RWPE1 (cell line): Measurements from ENCODE around the gene DVL2.
A peak's percentile ranks its signal among the peaks of the same experiment; 100 is the strongest.

Experiments
- CTCF ChIA-PET: fragments of 350-600 bp; sonication (Branson Sonifier 250); formaldehyde crosslinking; extraction: SDS; loops from one replicate; lab custom pipeline; 2021; lab: Yijun Ruan, JAX
- POLR2A ChIA-PET: fragments of 400-600 bp; formaldehyde crosslinking; extraction: SDS; loops from one replicate; lab custom pipeline; 2020; ENCODE audit warnings: antibody characterized with exemption; ENCODE audit not compliant: low non-redundant PET; lab: Yijun Ruan, JAX
- DNase-seq: peaks from one replicate; pipeline ENCODE4 v3.0.0; 2012; ENCODE audit warnings: low spot score
- H3K27ac ChIP-seq: fragments of 450-650 bp; 2 replicates; pipeline ENCODE4 v1.5.1; 2017
- CTCF ChIP-seq: fragments of 450-650 bp; conservative IDR thresholded peaks from 2 replicates; pipeline ENCODE4 v1.5.1; 2017; ENCODE audit warnings: low read depth, mild to moderate bottlenecking

The DVL2 gene

GRCh38 chr17:7177954-7178477, 56.3 kb downstream of the DVL2 start:
- H3K27ac ChIP-seq: no peak overlapping the region
- ChIA-PET POLR2A (no interaction called here), CTCF (interaction anchor here (0.7 to 2.2 kb wide), 17 partner anchors 10 to 213 kb away, joined by 3 to 16 read pairs (median 3); partner anchors contain the start of gene SLC16A13)
- DNase-seq: no peak
- no peak for TF ChIP-seq CTCF

GRCh38 chr17:7177191-7177953, 56.9 kb downstream of the DVL2 start:
- TF ChIP-seq CTCF: peak; percentile 93
- peak; percentile 88 for DNase-seq
- CTCF ChIA-PET: interaction anchor here (0.6 to 2.2 kb wide), 25 partner anchors 8 to 1957 kb away, joined by 3 to 16 read pairs (median 3); partner anchors contain the start of gene SLC16A13
- no peak overlapping the region for H3K27ac ChIP-seq
- POLR2A ChIA-PET: no interaction called here

GRCh38 chr17:7176841-7177190, 57.5 kb downstream of the DVL2 start:
- no peak for DNase-seq
- TF ChIP-seq CTCF: no peak
- no peak overlapping the region for H3K27ac ChIP-seq
- POLR2A ChIA-PET: no interaction called here
- CTCF ChIA-PET: interaction anchor here (0.6 to 2.2 kb wide), 22 partner anchors 7 to 1956 kb away, joined by 3 to 16 read pairs (median 3); partner anchors contain the start of gene SLC16A13

GRCh38 chr17:7176107-7176840, 58.0 kb downstream of the DVL2 start:
- no peak overlapping the region for H3K27ac ChIP-seq
- ChIA-PET POLR2A (no interaction called here), CTCF (interaction anchor here (0.7 to 1.5 kb wide), 3 partner anchors 11 to 44 kb away, joined by 3 to 6 read pairs (median 6); no protein-coding TSS in a partner anchor)
- no peak for DNase-seq
- TF ChIP-seq CTCF: no peak
